Subcutaneous adipose tissue (tissue), 4 donors: ENCODE results near the gene FMOD. TPM values are rescaled to one million over a fixed set of nuclear protein-coding genes. Genes with fewer than 3 reads are reported as not detected.

ENCODE experiments used
- CTCF ChIP-seq: fragments of 450-650 bp; IDR thresholded peaks from one replicate; pipeline ENCODE4 v1.5.1; 2016; ENCODE audit warnings: low read depth, mild to moderate bottlenecking, control low read depth, antibody characterized with exemption, moderate library complexity
- total RNA-seq, 4 donors: library from RNA; depleted of rRNA; stranded (reverse); fragments of >200 nt; gene quantifications; one replicate each; pipeline ENCODE4 v1.1.0, GENCODE V29; 2016

Gene FMOD
- total RNA-seq, 4 donors from 2014 or later, result 39.6 to 164 (median 67.1) TPM

- no peak for TF ChIP-seq CTCF
Measured at GRCh38 chr1:203360547-203361185, 9.7 kb upstream of the FMOD start.

GRCh38 chr1:203359010-203359571 lies 8.2 kb upstream of the FMOD start:
- TF ChIP-seq CTCF, result no peak

- TF ChIP-seq CTCF, result no peak
Measured at GRCh38 chr1:203354246-203354645, 3.3 kb upstream of the FMOD start.

GRCh38 chr1:203353486-203353885 lies 2.6 kb upstream of the FMOD start:
- no peak for TF ChIP-seq CTCF

- TF ChIP-seq CTCF, result no peak
Measured at GRCh38 chr1:203349773-203350524, 973 bp downstream of the FMOD start.

- no peak for TF ChIP-seq CTCF
Measured at GRCh38 chr1:203349166-203349565, 1.8 kb downstream of the FMOD start.

GRCh38 chr1:203346769-203347102 lies 4.2 kb downstream of the FMOD start:
- no peak for TF ChIP-seq CTCF
